ENCODE data around the gene LAMTOR2. TPM values are rescaled to one million over a fixed set of nuclear protein-coding genes. Genes with fewer than 3 reads are reported as not detected.

The LAMTOR2 gene
- total RNA-seq, 1 experiment from 2014 or later = 63.4 TPM

GRCh38 chr1:156081917-156082308, 27.3 kb downstream of the LAMTOR2 start:
- Histone ChIP-seq H3K36me3 (ENCODE audit: control insufficient read depth, insufficient read depth, low read length) (no peaks in the 10 kb centered on the region; the same call in 1 of the 2 replicates), H3K4me3 (ENCODE audit: low read depth in 2 of 2, low read length in 2 of 2) (peak overlapping the region; percentile 66 to 74), H3K9me3 (ENCODE audit: control insufficient read depth, insufficient read depth, low read depth, low read length) (no peaks in the 10 kb centered on the region), H3K27ac (ENCODE audit: low read length) (peak overlapping the region; percentile 75), H3K27me3 (ENCODE audit: control insufficient read depth, insufficient read depth, low read length) (no peaks in the 10 kb centered on the region), H3K4me1 (ENCODE audit: control insufficient read depth, insufficient read depth, low read length) (peaks cover 10% of the 10 kb centered on the region)
- CTCF ChIA-PET = no interaction called here
- no TSS peak for BruUV-seq (replicated peaks)
- DNase-seq (ENCODE audit: low read depth, low spot score) = no peak
- no peak for ATAC-seq
- intact Hi-C loops (cut with micrococcal nuclease; ENCODE audit: unreplicated experiment) (no loop called here), in situ Hi-C loops (cut with HindIII; ENCODE audit: low pct_unique_long_range_greater_than_20kb, low sequenced_read_pairs) (no loop called here)
- no peak for TF ChIP-seq CTCF (IDR thresholded peaks at IDR 0.05)
- TF ChIP-seq TCF7L2 (IDR thresholded peaks at IDR 0.05; ENCODE audit: low read depth, low read length) = no peak
- TF ChIP-seq SIN3A (IDR thresholded peaks at IDR 0.05; ENCODE audit: borderline replicate concordance, insufficient read depth, low read depth, low read length) = no peak
- no peak for TF ChIP-seq POLR2AphosphoS5 (IDR thresholded peaks at IDR 0.05; ENCODE audit: low read depth, low read length)
- TF ChIP-seq REST (IDR thresholded peaks at IDR 0.05; ENCODE audit: insufficient read depth in 1 of 2, low read depth in 2 of 2, low read length in 1 of 2) = no peak
- POLR2A ChIA-PET = no interaction called here

- Histone ChIP-seq H3K27ac (ENCODE audit: low read length) (peak within 1 kb of the TSS; percentile 75), H3K27me3 (ENCODE audit: control insufficient read depth, insufficient read depth, low read length) (no peaks in the 10 kb centered on the region), H3K36me3 (ENCODE audit: control insufficient read depth, insufficient read depth, low read length) (no peaks in the 10 kb centered on the region; the same call in 1 of the 2 replicates), H3K4me3 (ENCODE audit: low read depth in 2 of 2, low read length in 2 of 2) (peak within 1 kb of the TSS; percentile 66 to 74), H3K9me3 (ENCODE audit: control insufficient read depth, insufficient read depth, low read depth, low read length) (no peaks in the 10 kb centered on the region), H3K4me1 (ENCODE audit: control insufficient read depth, insufficient read depth, low read length) (peaks cover 10% of the 10 kb centered on the region)
- TF ChIP-seq SIN3A (IDR thresholded peaks at IDR 0.05; ENCODE audit: borderline replicate concordance, insufficient read depth, low read depth, low read length) (peak; percentile 91), TCF7L2 (IDR thresholded peaks at IDR 0.05; ENCODE audit: low read depth, low read length) (no peak), POLR2AphosphoS5 (IDR thresholded peaks at IDR 0.05; ENCODE audit: low read depth, low read length) (peak; percentile 29; the same call in 1 of the 2 replicates)
- intact Hi-C loops (cut with micrococcal nuclease; ENCODE audit: unreplicated experiment) = no loop called here
- ATAC-seq (peak; percentile 89), DNase-seq (ENCODE audit: low read depth, low spot score) (no peak)
- POLR2A ChIA-PET = no interaction called here
- no TSS peak for BruUV-seq (replicated peaks)
- CTCF ChIA-PET = no interaction called here
- in situ Hi-C loops (cut with HindIII; ENCODE audit: low pct_unique_long_range_greater_than_20kb, low sequenced_read_pairs) = no loop called here
Observed at GRCh38 chr1:156082309-156083091, 27.9 kb downstream of the LAMTOR2 start, which contains the start of gene MEX3A. TSS of gene MEX3A (minus strand) at chr1:156082465. CDS start at chr1:156081998, 467 bp downstream.
